Epithelial cell of proximal tubule (primary cell): ENCODE results near the gene SEMA5A. TPM values are rescaled to one million over a fixed set of nuclear protein-coding genes. Genes with fewer than 3 reads are reported as not detected.

Experiments used
- DNase-seq: peaks from one replicate; pipeline ENCODE4 v3.0.0-alpha.2; 2011; ENCODE audit warnings: low read depth
- H3K4me3 ChIP-seq: 2 replicates; pipeline ENCODE4 v1.5.1; 2011; ENCODE audit warnings: low read depth, mild to moderate bottlenecking, low read length
- CTCF ChIP-seq: conservative IDR thresholded peaks from 2 replicates; pipeline ENCODE4 v1.5.1; 2012; ENCODE audit warnings: low read depth, mild to moderate bottlenecking, low read length
- total RNA-seq: library from RNA; depleted of rRNA; stranded (reverse); fragments of >200 nt; gene quantifications from 2 replicates; pipeline ENCODE4 v1.2.3, GENCODE V29; 2015

The SEMA5A gene
- total RNA-seq, 1 donor from 2014 or later, result 4.0 TPM

GRCh38 chr5:9515436-9515835 lies 30.4 kb downstream of the SEMA5A start:
- DNase-seq, result no peak
- no peak overlapping the region for H3K4me3 ChIP-seq
- TF ChIP-seq CTCF, result no peak

- no peak for TF ChIP-seq CTCF
- DNase-seq, result no peak
- H3K4me3 ChIP-seq, result no peak overlapping the region
Measured at GRCh38 chr5:9514968-9515367, 30.9 kb downstream of the SEMA5A start.

GRCh38 chr5:9513827-9514226 lies 32.0 kb downstream of the SEMA5A start:
- TF ChIP-seq CTCF, result peak; percentile 51
- no peak overlapping the region for H3K4me3 ChIP-seq
- no peak for DNase-seq

- DNase-seq, result no peak
- no peak overlapping the region for H3K4me3 ChIP-seq
- no peak for TF ChIP-seq CTCF
Measured at GRCh38 chr5:9512457-9512856, 33.4 kb downstream of the SEMA5A start.

GRCh38 chr5:9507974-9508373 lies 37.9 kb downstream of the SEMA5A start:
- no peak for DNase-seq
- no peak overlapping the region for H3K4me3 ChIP-seq
- TF ChIP-seq CTCF, result no peak

GRCh38 chr5:9505225-9505624 lies 40.6 kb downstream of the SEMA5A start:
- no peak overlapping the region for H3K4me3 ChIP-seq
- no peak for TF ChIP-seq CTCF
- no peak for DNase-seq

- no peak overlapping the region for H3K4me3 ChIP-seq
- TF ChIP-seq CTCF, result no peak
- no peak for DNase-seq
Measured at GRCh38 chr5:9502864-9503263, 43.0 kb downstream of the SEMA5A start.
